ENCODE measurements around the gene MRPS17. TPM values are rescaled to one million over a fixed set of nuclear protein-coding genes. Genes with fewer than 3 reads are reported as not detected.

MRPS17 gene
- total and polyA plus RNA-seq, 2 donors (not counting 1 experiment from before 2014, with no cell fraction given) = 4.2 to 13.0 TPM

DNA sequence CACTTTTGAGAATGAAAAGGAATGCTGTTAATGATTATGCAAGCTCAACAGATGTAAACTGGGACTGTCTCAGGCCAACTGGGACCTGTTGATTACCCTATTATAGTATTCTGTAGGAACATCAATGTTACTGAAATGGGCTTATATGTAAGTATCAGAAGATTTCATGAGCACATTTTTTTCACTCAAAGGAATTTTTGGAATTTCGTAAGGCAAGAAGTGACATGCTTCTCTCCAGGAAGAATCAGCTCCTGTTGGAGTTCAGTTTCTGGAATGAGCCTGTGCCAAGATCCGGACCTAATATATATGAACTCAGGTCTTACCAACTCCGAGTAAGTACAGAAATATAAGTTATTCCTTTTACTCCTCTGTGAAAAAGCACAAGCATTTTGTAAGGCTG lies 31.9 kb downstream of the MRPS17 start:
- no CpG with 5 or more reads among the region's 3 CpGs for WGBS (ENCODE audit: insufficient coverage)
- Histone ChIP-seq H3K4me2 (replicated peaks; ENCODE audit: low read depth, low read length, poor library complexity, severe bottlenecking) (no peak overlapping the region), H3K4me1 (ENCODE audit: control insufficient read depth in 2 of 2, insufficient read depth in 2 of 2, low read length in 2 of 2) (no peaks in the 10 kb centered on the region), H3K79me2 (ENCODE audit: control insufficient read depth, insufficient read depth, low read length) (no peaks in the 10 kb centered on the region), H3K9ac (ENCODE audit: low read length) (no peak overlapping the region), H3K9me3 (ENCODE audit: control extremely low read depth in 1 of 3, control insufficient read depth in 2 of 3, insufficient read depth in 1 of 3, low read length in 2 of 3) (no peaks in the 10 kb centered on the region), H2AFZ (ENCODE audit: insufficient read depth, low read depth, low read length, poor library complexity, severe bottlenecking) (no peak overlapping the region), H4K20me1 (ENCODE audit: control insufficient read depth, insufficient read depth, low read length, poor library complexity, severe bottlenecking) (no peaks in the 10 kb centered on the region), H3K36me3 (replicated peaks in 1 of 2; ENCODE audit: control extremely low read depth in 1 of 2, control insufficient read depth in 1 of 2, extremely low read depth in 1 of 2, insufficient read depth in 2 of 2, low read length in 1 of 2) (peaks cover 5 to 56% of the 10 kb centered on the region in 2 experiments), H3K4me3 (ENCODE audit: control extremely low read depth in 1 of 5, extremely low read depth in 1 of 5, insufficient read depth in 1 of 5, low read depth in 2 of 5, low read length in 4 of 5) (no peak overlapping the region), H3K27me3 (replicated peaks in 1 of 4; ENCODE audit: control extremely low read depth in 1 of 4, control insufficient read depth in 3 of 4, insufficient read depth in 4 of 4, low read length in 3 of 4) (no peaks in the 10 kb centered on the region), H3K27ac (ENCODE audit: low read length in 2 of 2) (no peak overlapping the region)
- H3K4me1 Mint-ChIP-seq = no peaks in the 10 kb centered on the region
- DNase-seq (no peak), ATAC-seq (ENCODE audit: low read depth) (no peak)
- H3K9me3 Mint-ChIP-seq (ENCODE audit: insufficient read depth) = no peaks in the 10 kb centered on the region
- no peak overlapping the region for H3K27ac Mint-ChIP-seq
- CTCF ChIA-PET = interaction anchor here (1.4 kb wide), 1 partner anchor 90 kb away, joined by 4 read pairs; no protein-coding TSS in a partner anchor
- TF ChIP-seq EZH2 (IDR thresholded peaks at IDR 0.05; ENCODE audit: borderline replicate concordance, insufficient read depth, low read depth, low read length, poor library complexity, severe bottlenecking) = no peak
- TF ChIP-seq, protein P1, sequence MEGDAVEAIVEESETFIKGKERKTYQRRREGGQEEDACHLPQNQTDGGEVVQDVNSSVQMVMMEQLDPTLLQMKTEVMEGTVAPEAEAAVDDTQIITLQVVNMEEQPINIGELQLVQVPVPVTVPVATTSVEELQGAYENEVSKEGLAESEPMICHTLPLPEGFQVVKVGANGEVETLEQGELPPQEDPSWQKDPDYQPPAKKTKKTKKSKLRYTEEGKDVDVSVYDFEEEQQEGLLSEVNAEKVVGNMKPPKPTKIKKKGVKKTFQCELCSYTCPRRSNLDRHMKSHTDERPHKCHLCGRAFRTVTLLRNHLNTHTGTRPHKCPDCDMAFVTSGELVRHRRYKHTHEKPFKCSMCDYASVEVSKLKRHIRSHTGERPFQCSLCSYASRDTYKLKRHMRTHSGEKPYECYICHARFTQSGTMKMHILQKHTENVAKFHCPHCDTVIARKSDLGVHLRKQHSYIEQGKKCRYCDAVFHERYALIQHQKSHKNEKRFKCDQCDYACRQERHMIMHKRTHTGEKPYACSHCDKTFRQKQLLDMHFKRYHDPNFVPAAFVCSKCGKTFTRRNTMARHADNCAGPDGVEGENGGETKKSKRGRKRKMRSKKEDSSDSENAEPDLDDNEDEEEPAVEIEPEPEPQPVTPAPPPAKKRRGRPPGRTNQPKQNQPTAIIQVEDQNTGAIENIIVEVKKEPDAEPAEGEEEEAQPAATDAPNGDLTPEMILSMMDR (IDR thresholded peaks at IDR 0.05) = no peak
- H3K27me3 Mint-ChIP-seq = no peaks in the 10 kb centered on the region
- POLR2A ChIA-PET = no interaction called here
- H3K4me3 Mint-ChIP-seq = no peak overlapping the region
- intact Hi-C loops (cut with micrococcal nuclease) = no loop called here

GRCh38 chr7:55992346-55992745 lies 40.7 kb downstream of the MRPS17 start:
- H3K27ac Mint-ChIP-seq = no peak overlapping the region
- TF ChIP-seq EZH2 (IDR thresholded peaks at IDR 0.05; ENCODE audit: borderline replicate concordance, insufficient read depth, low read depth, low read length, poor library complexity, severe bottlenecking) = no peak
- TF ChIP-seq, protein P1 (IDR thresholded peaks at IDR 0.05) = no peak
- Histone ChIP-seq H3K4me1 (ENCODE audit: control insufficient read depth in 2 of 2, insufficient read depth in 2 of 2, low read length in 2 of 2) (no peaks in the 10 kb centered on the region), H3K4me2 (replicated peaks; ENCODE audit: low read depth, low read length, poor library complexity, severe bottlenecking) (no peak overlapping the region), H3K4me3 (ENCODE audit: control extremely low read depth in 1 of 5, extremely low read depth in 1 of 5, insufficient read depth in 1 of 5, low read depth in 2 of 5, low read length in 4 of 5) (no peak overlapping the region), H4K20me1 (ENCODE audit: control insufficient read depth, insufficient read depth, low read length, poor library complexity, severe bottlenecking) (no peaks in the 10 kb centered on the region), H3K9me3 (ENCODE audit: control extremely low read depth in 1 of 3, control insufficient read depth in 2 of 3, insufficient read depth in 1 of 3, low read length in 2 of 3) (no peaks in the 10 kb centered on the region), H3K36me3 (replicated peaks in 1 of 2; ENCODE audit: control extremely low read depth in 1 of 2, control insufficient read depth in 1 of 2, extremely low read depth in 1 of 2, insufficient read depth in 2 of 2, low read length in 1 of 2) (peaks cover 16 to 22% of the 10 kb centered on the region in 2 experiments), H3K27me3 (replicated peaks in 1 of 4; ENCODE audit: control extremely low read depth in 1 of 4, control insufficient read depth in 3 of 4, insufficient read depth in 4 of 4, low read length in 3 of 4) (no peaks in the 10 kb centered on the region), H3K27ac (ENCODE audit: low read length in 2 of 2) (no peak overlapping the region), H3K9ac (ENCODE audit: low read length) (no peak overlapping the region), H2AFZ (ENCODE audit: insufficient read depth, low read depth, low read length, poor library complexity, severe bottlenecking) (no peak overlapping the region), H3K79me2 (ENCODE audit: control insufficient read depth, insufficient read depth, low read length) (no peaks in the 10 kb centered on the region)
- intact Hi-C loops (cut with micrococcal nuclease) = no loop called here
- DNase-seq (no peak), ATAC-seq (ENCODE audit: low read depth) (no peak)
- no peaks in the 10 kb centered on the region for H3K27me3 Mint-ChIP-seq
- POLR2A ChIA-PET = no interaction called here
- H3K9me3 Mint-ChIP-seq (ENCODE audit: insufficient read depth) = no peaks in the 10 kb centered on the region
- no peak overlapping the region for H3K4me3 Mint-ChIP-seq
- CTCF ChIA-PET = no interaction called here
- H3K4me1 Mint-ChIP-seq = no peaks in the 10 kb centered on the region
- 92% methylated on average over 3 of the region's 3 CpGs for WGBS (ENCODE audit: insufficient coverage)
